SU-DHL-6 (cell line): ENCODE data around the gene HFM1.

ENCODE experiments used
- H2AFZ ChIP-seq: fragments of 200-600 bp; sonication (generic); 2 replicates; pipeline ENCODE4 v1.6.1; 2014; ENCODE audit warnings: low read depth, mild to moderate bottlenecking, moderate library complexity, mixed read lengths, antibody characterized with exemption, low read length; ENCODE audit not compliant: severe bottlenecking
- H3F3A ChIP-seq: fragments of 200-600 bp; shearing (Covaris generic); 2 replicates; pipeline ENCODE4 v1.6.0; 2016; ENCODE audit warnings: antibody characterized with exemption, mild to moderate bottlenecking; ENCODE audit not compliant: insufficient read depth
- H3K27ac ChIP-seq: fragments of 200-600 bp; sonication (generic); 2 replicates; pipeline ENCODE4 v1.5.1; 2016; ENCODE audit warnings: low read depth, mild to moderate bottlenecking, low read length, moderate library complexity, mixed read lengths
- H3K27me3 ChIP-seq: fragments of 200-600 bp; sonication (generic), shearing (Covaris generic); 2 replicates; pipeline ENCODE4 v1.6.0; 2014; ENCODE audit warnings: mild to moderate bottlenecking, low read length
- H3K36me3 ChIP-seq: fragments of 200-600 bp; sonication (generic); 2 replicates; pipeline ENCODE4 v1.6.1; 2014; ENCODE audit warnings: mild to moderate bottlenecking, low read length, mixed read lengths
- H3K4me2 ChIP-seq: fragments of 300-600, 200-600 bp; shearing (Covaris generic), sonication (generic); 2 replicates; pipeline ENCODE4 v1.6.0; 2014; ENCODE audit warnings: low read length, low read depth, mild to moderate bottlenecking; ENCODE audit not compliant: poor library complexity, severe bottlenecking
- H3K4me3 ChIP-seq: fragments of 200-600 bp; sonication (generic); 2 replicates; pipeline ENCODE4 v1.5.1; 2014; ENCODE audit warnings: antibody characterized with exemption, low read length, mild to moderate bottlenecking, mixed read lengths; ENCODE audit not compliant: insufficient read depth, poor library complexity, severe bottlenecking
- H3K79me2 ChIP-seq: fragments of 200-600 bp; sonication (generic); 2 replicates; pipeline ENCODE4 v1.6.1; 2014; ENCODE audit warnings: mild to moderate bottlenecking, low read length, moderate library complexity; ENCODE audit not compliant: insufficient read depth
- H3K9ac ChIP-seq: fragments of 200-600 bp; sonication (generic); 2 replicates; pipeline ENCODE4 v1.7.0; 2014; ENCODE audit warnings: mild to moderate bottlenecking, low read length
- H3K9me2 ChIP-seq: fragments of 200-600 bp; sonication (generic); replicated peaks from 2 replicates; pipeline ENCODE4 v1.6.1; 2014; ENCODE audit warnings: low read length; ENCODE audit not compliant: insufficient read depth
- H3K9me3 ChIP-seq: fragments of 200-600 bp; sonication (generic); 2 replicates; pipeline ENCODE4 v1.6.1; 2014; ENCODE audit warnings: low read length, mixed read lengths; ENCODE audit not compliant: insufficient read depth
- H4K20me1 ChIP-seq: fragments of 200-600 bp; sonication (generic); 2 replicates; pipeline ENCODE4 v1.6.1; 2014; ENCODE audit warnings: low read depth, mild to moderate bottlenecking, antibody characterized with exemption, low read length, moderate library complexity, mixed read lengths
- EZH2phosphoT487 ChIP-seq: fragments of 200-600 bp; sonication (generic), shearing (Covaris generic); conservative IDR thresholded peaks from 2 replicates; pipeline ENCODE4 v1.6.1; 2018; ENCODE audit warnings: mild to moderate bottlenecking, antibody characterized with exemption, low read length, moderate library complexity, mixed read lengths
- TF ChIP-seq, protein P1 (sequence below): fragments of 200-600 bp; sonication (generic); IDR thresholded peaks from one replicate; pipeline ENCODE4 v1.5.1; 2017; ENCODE audit warnings: antibody characterized with exemption, mild to moderate bottlenecking, low read length, moderate library complexity; ENCODE audit not compliant: insufficient read depth, poor library complexity, severe bottlenecking

Gene HFM1

DNA sequence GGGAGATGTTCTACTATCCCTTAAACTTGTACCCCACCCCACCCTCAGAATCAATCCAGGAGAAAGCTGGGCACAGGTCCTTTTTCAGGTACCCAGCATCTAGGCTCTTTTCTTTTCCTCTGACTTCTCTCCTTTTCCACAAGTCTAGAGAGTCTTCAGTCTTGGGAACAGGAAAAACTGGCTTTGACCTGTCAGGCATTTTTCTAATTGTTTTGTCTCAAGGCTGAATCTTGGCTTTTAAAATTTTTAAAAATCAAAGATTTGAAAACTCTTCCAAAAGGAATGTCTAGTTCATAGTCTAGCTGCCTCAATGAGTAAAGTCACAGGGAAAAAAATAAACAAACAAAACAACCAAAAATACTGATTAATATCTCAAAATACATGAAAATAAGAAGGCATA lies 161.5 kb downstream of the HFM1 start:
- Histone ChIP-seq H2AFZ (no peak overlapping the region), H4K20me1 (no peaks in the 10 kb centered on the region), H3K9me2 (no peaks in the 10 kb centered on the region), H3K4me3 (no peak overlapping the region), H3K9ac (no peak overlapping the region), H3K27me3 (no peaks in the 10 kb centered on the region), H3F3A (no peaks in the 10 kb centered on the region), H3K79me2 (no peaks in the 10 kb centered on the region), H3K27ac (no peak overlapping the region), H3K4me2 (no peak overlapping the region), H3K9me3 (no peaks in the 10 kb centered on the region), H3K36me3 (no peaks in the 10 kb centered on the region)
- TF ChIP-seq, protein P1, sequence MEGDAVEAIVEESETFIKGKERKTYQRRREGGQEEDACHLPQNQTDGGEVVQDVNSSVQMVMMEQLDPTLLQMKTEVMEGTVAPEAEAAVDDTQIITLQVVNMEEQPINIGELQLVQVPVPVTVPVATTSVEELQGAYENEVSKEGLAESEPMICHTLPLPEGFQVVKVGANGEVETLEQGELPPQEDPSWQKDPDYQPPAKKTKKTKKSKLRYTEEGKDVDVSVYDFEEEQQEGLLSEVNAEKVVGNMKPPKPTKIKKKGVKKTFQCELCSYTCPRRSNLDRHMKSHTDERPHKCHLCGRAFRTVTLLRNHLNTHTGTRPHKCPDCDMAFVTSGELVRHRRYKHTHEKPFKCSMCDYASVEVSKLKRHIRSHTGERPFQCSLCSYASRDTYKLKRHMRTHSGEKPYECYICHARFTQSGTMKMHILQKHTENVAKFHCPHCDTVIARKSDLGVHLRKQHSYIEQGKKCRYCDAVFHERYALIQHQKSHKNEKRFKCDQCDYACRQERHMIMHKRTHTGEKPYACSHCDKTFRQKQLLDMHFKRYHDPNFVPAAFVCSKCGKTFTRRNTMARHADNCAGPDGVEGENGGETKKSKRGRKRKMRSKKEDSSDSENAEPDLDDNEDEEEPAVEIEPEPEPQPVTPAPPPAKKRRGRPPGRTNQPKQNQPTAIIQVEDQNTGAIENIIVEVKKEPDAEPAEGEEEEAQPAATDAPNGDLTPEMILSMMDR: no peak
- TF ChIP-seq EZH2phosphoT487: no peak

DNA sequence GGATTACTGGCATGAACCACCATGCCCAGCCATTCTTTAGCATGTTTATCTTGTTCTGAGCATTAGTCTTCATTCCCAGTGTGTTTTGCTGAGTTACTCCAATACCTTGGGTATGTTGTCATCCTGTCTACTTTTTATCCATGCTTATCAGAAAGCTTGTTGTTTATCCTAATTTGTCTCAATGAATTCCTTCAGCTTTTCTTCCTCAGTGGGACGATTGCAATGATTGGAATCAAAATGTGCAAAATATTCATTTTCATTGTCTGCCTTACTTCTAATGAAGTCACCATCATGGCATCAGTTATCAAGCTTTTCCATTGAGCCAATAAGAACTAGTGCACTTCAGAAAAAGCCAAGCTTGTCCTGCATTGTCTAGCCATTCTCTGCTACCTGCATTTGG lies 170.5 kb downstream of the HFM1 start:
- Histone ChIP-seq H3K9ac (no peak overlapping the region), H3K4me3 (no peak overlapping the region), H3K36me3 (no peaks in the 10 kb centered on the region), H3K27me3 (no peaks in the 10 kb centered on the region), H3K79me2 (no peaks in the 10 kb centered on the region), H3K27ac (no peak overlapping the region), H3K4me2 (no peak overlapping the region), H4K20me1 (no peaks in the 10 kb centered on the region), H3F3A (no peaks in the 10 kb centered on the region), H3K9me2 (no peaks in the 10 kb centered on the region), H2AFZ (no peak overlapping the region), H3K9me3 (no peaks in the 10 kb centered on the region)
- TF ChIP-seq, protein P1: no peak
- no peak for TF ChIP-seq EZH2phosphoT487

- Histone ChIP-seq H3K9me2 (no peaks in the 10 kb centered on the region), H3K9ac (no peak overlapping the region), H3K79me2 (no peaks in the 10 kb centered on the region), H3F3A (no peaks in the 10 kb centered on the region), H3K4me2 (no peak overlapping the region), H3K4me3 (no peak overlapping the region), H4K20me1 (no peaks in the 10 kb centered on the region), H2AFZ (no peak overlapping the region), H3K27ac (no peak overlapping the region), H3K27me3 (no peaks in the 10 kb centered on the region), H3K9me3 (no peaks in the 10 kb centered on the region), H3K36me3 (no peaks in the 10 kb centered on the region)
- TF ChIP-seq, protein P1: no peak
- no peak for TF ChIP-seq EZH2phosphoT487
These were observed 177.9 kb downstream of the HFM1 start for GRCh38 chr1:91226741-91227140.

DNA sequence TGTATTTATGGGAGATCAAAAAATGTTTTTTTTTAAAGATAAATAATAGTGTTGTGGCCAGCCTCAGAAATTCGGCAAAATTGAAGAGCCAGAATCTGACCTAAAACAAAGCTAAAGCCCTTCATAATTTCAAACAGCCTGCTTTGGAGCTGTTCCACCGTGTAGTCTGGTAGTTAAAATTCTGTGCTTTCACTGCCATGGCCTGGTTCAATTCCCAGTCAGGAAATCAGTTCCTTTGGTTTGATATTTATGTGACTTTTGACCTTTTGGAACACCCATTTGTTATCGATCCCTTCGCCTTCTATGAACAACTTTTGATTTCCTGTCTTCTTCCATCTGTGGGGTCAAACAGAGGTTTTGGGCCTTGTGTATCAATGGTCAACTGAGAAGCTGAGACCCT lies 179.8 kb downstream of the HFM1 start:
- no peaks in the 10 kb centered on the region for H4K20me1 ChIP-seq
- no peak overlapping the region for H3K9ac ChIP-seq
- TF ChIP-seq, protein P1: no peak
- TF ChIP-seq EZH2phosphoT487: no peak
- H3K4me3 ChIP-seq: no peak overlapping the region
- H3K36me3 ChIP-seq: no peaks in the 10 kb centered on the region
- H3K27ac ChIP-seq: no peak overlapping the region
- no peak overlapping the region for H2AFZ ChIP-seq
- H3K9me3 ChIP-seq: no peaks in the 10 kb centered on the region
- H3K9me2 ChIP-seq: no peaks in the 10 kb centered on the region
- no peaks in the 10 kb centered on the region for H3K27me3 ChIP-seq
- no peak overlapping the region for H3K4me2 ChIP-seq
- H3K79me2 ChIP-seq: no peaks in the 10 kb centered on the region
- no peaks in the 10 kb centered on the region for H3F3A ChIP-seq
